ENCODE results near the gene SIK3. TPM values are rescaled to one million over a fixed set of nuclear protein-coding genes. Genes with fewer than 3 reads are reported as not detected.

Gene SIK3
- total and polyA plus RNA-seq, 2 experiments from 2014 or later, result 29.1 to 58.5 TPM

- Histone ChIP-seq H3K9me3 (ENCODE audit: low read depth) (no peaks in the 10 kb centered on the region), H3K36me3 (no peaks in the 10 kb centered on the region), H3K4me3 (no peak overlapping the region), H3K4me1 (ENCODE audit: low read depth) (peaks cover 9% of the 10 kb centered on the region), H3K27me3 (no peaks in the 10 kb centered on the region), H3K27ac (no peak overlapping the region)
- no peak for DNase-seq (ENCODE audit: low read depth in 1 of 2, low spot score in 1 of 2)
- no peak for TF ChIP-seq CTCF (IDR thresholded peaks at IDR 0.05; ENCODE audit: low read depth, low read length)
These were observed 38.5 kb downstream of the SIK3 start for GRCh38 chr11:117059611-117060148.

- Histone ChIP-seq H3K9me3 (ENCODE audit: low read depth) (no peaks in the 10 kb centered on the region), H3K27ac (no peak overlapping the region), H3K4me1 (ENCODE audit: low read depth) (peaks cover 2% of the 10 kb centered on the region), H3K27me3 (no peaks in the 10 kb centered on the region), H3K36me3 (no peaks in the 10 kb centered on the region), H3K4me3 (no peak overlapping the region)
- peak in 1 of 2 donors; percentile 69 for DNase-seq (ENCODE audit: low read depth in 1 of 2, low spot score in 1 of 2)
- TF ChIP-seq CTCF (IDR thresholded peaks at IDR 0.05; ENCODE audit: low read depth, low read length), result no peak
These were observed 39.4 kb downstream of the SIK3 start for GRCh38 chr11:117058761-117059261.

GRCh38 chr11:117057727-117058126, 40.5 kb downstream of the SIK3 start:
- Histone ChIP-seq H3K4me3 (no peak overlapping the region), H3K27ac (no peak overlapping the region), H3K9me3 (ENCODE audit: low read depth) (no peaks in the 10 kb centered on the region), H3K4me1 (ENCODE audit: low read depth) (no peaks in the 10 kb centered on the region), H3K27me3 (no peaks in the 10 kb centered on the region), H3K36me3 (no peaks in the 10 kb centered on the region)
- TF ChIP-seq CTCF (IDR thresholded peaks at IDR 0.05; ENCODE audit: low read depth, low read length), result no peak
- no peak for DNase-seq (ENCODE audit: low read depth in 1 of 2, low spot score in 1 of 2)

- Histone ChIP-seq H3K4me1 (ENCODE audit: low read depth) (no peaks in the 10 kb centered on the region), H3K9me3 (ENCODE audit: low read depth) (no peaks in the 10 kb centered on the region), H3K4me3 (no peak overlapping the region), H3K36me3 (no peaks in the 10 kb centered on the region), H3K27ac (no peak overlapping the region), H3K27me3 (no peaks in the 10 kb centered on the region)
- no peak for DNase-seq (ENCODE audit: low read depth in 1 of 2, low spot score in 1 of 2)
- no peak for TF ChIP-seq CTCF (IDR thresholded peaks at IDR 0.05; ENCODE audit: low read depth, low read length)
These were observed 40.9 kb downstream of the SIK3 start for GRCh38 chr11:117057317-117057716.

GRCh38 chr11:117055469-117055868, 42.8 kb downstream of the SIK3 start:
- no peaks in the 10 kb centered on the region for H3K36me3 ChIP-seq
- H3K27me3 ChIP-seq, result no peaks in the 10 kb centered on the region
- no peaks in the 10 kb centered on the region for H3K4me1 ChIP-seq (ENCODE audit: low read depth)
- DNase-seq (ENCODE audit: low read depth in 1 of 2, low spot score in 1 of 2), result no peak
- no peaks in the 10 kb centered on the region for H3K9me3 ChIP-seq (ENCODE audit: low read depth)
- no peak for TF ChIP-seq CTCF (IDR thresholded peaks at IDR 0.05; ENCODE audit: low read depth, low read length)
- no peak overlapping the region for H3K27ac ChIP-seq
- H3K4me3 ChIP-seq, result no peak overlapping the region

All from cardiac muscle cell (in vitro differentiated cells and primary cell).